ENCODE results near the gene OSTC. TPM values are rescaled to one million over a fixed set of nuclear protein-coding genes. Genes with fewer than 3 reads are reported as not detected.
"Not testable (repeated sequence)": the region's sequence is repeated elsewhere in the genome, so short reads cannot be mapped to it uniquely, and the experiment has no call there.

OSTC gene
- total RNA-seq, 1 donor from 2014 or later, result 21.4 TPM

GRCh38 chr4:108703966-108704365, 53.6 kb downstream of the OSTC start:
- intact Hi-C loops (cut with DNase I), result no loop called here
- DNase-seq (no peak), ATAC-seq (ENCODE audit: poor library complexity) (no peak)

- intact Hi-C loops (cut with DNase I), result no loop called here
- ATAC-seq (ENCODE audit: poor library complexity), result no peak
- no peak for DNase-seq
Observed at GRCh38 chr4:108706289-108706688, 55.9 kb downstream of the OSTC start.

DNA sequence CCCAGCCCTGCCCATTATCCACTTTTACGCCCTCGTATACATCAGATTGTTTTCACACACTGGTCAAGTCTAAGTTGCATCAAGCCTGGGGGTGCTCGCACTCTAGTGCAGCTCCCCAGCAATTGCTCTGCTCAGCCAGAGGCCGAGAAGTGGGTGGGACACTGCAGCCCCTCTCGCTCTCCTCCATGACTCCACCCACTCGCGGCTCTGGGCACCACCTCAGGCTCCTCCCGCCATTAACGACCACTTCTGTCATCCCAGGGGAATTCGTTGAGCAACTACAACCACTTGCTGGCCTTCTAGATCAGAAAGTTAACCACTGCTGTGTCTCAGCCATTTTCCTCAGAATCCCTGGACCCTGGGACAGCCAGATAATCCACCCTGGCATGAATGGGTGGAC, 58.8 kb downstream of the OSTC start:
- DNase-seq (no peak), ATAC-seq (ENCODE audit: poor library complexity) (no peak)
- intact Hi-C loops (cut with DNase I), result no loop called here

GRCh38 chr4:108709722-108710121, 59.3 kb downstream of the OSTC start:
- no peak for ATAC-seq (ENCODE audit: poor library complexity)
- intact Hi-C loops (cut with DNase I), result no loop called here

DNA sequence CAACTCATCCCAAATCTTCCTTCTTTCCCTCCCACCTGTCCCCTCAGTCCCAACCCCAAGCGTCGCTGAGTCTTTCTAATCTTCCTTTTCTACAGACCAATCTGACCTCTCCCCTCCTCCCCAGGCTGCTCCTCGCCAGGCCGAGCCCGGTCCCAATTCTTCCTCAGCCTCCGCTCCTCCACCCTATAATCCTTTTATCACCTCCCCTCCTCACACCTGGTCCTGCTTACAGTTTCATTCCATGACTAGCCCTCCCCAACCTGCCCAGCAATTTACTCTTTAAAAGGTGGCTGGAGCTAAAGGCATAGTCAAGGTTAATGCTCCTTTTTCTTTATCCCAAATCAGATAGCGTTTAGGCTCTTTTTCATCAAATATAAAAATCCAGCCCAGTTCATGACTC, 60.2 kb downstream of the OSTC start:
- ATAC-seq (ENCODE audit: poor library complexity); DNase-seq; intact Hi-C loops (cut with DNase I): not testable (repeated sequence)

More at GRCh38 chr4:108709722-108710121, 59.3 kb downstream of the OSTC start:
- no peak for DNase-seq

GRCh38 chr4:108714880-108715279, 64.5 kb downstream of the OSTC start:
- ATAC-seq (ENCODE audit: poor library complexity) (no peak), DNase-seq (no peak)
- intact Hi-C loops (cut with DNase I), result no loop called here

- intact Hi-C loops (cut with DNase I), result no loop called here
- DNase-seq, result no peak
- no peak for ATAC-seq (ENCODE audit: poor library complexity)
Observed at GRCh38 chr4:108716340-108716739, 65.9 kb downstream of the OSTC start.

DNA sequence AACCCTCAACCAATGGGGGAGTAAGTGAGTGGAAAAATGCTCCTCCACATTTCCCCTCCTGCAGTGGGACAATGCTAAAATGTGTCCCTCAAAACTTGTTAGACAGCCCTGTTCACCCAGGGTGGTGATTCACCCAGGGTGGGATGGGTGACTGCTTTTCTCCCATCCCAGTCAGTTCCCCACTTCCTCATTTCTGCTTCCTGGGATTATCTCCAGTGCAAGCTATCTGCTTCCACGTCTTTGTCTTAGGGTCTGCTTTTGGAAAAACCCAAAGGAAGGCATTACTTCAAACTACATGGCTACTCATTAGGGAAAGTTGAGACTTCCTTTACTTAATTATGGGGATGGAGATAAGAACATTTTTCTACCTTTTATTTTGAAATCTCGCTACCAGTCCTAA, 67.0 kb downstream of the OSTC start:
- no peak for DNase-seq
- no peak for ATAC-seq (ENCODE audit: poor library complexity)
- intact Hi-C loops (cut with DNase I), result no loop called here

Other genes starting within 250 kb of the OSTC start
- gene RPL34, start 30.0 kb upstream of the OSTC start, total RNA-seq, result 703 TPM
- 14.5 TPM for gene ETNPPL, start 112.5 kb downstream of the OSTC start, total RNA-seq